ENCODE results near the gene LMAN1L.

The LMAN1L gene

GRCh38 chr15:74815121-74815934 is 2.7 kb downstream of the LMAN1L start:
- Mint-ChIP-seq H3K9me3 (no peaks in the 10 kb centered on the region), H3K27ac (no peak overlapping the region), H3K4me3 (no peak overlapping the region), H3K4me1 (no peaks in the 10 kb centered on the region), H3K36me3 (ENCODE audit: low read depth) (no peaks in the 10 kb centered on the region), H3K27me3 (ENCODE audit: low read depth) (peaks cover 12% of the 10 kb centered on the region)
- TF ChIP-seq, protein P1, sequence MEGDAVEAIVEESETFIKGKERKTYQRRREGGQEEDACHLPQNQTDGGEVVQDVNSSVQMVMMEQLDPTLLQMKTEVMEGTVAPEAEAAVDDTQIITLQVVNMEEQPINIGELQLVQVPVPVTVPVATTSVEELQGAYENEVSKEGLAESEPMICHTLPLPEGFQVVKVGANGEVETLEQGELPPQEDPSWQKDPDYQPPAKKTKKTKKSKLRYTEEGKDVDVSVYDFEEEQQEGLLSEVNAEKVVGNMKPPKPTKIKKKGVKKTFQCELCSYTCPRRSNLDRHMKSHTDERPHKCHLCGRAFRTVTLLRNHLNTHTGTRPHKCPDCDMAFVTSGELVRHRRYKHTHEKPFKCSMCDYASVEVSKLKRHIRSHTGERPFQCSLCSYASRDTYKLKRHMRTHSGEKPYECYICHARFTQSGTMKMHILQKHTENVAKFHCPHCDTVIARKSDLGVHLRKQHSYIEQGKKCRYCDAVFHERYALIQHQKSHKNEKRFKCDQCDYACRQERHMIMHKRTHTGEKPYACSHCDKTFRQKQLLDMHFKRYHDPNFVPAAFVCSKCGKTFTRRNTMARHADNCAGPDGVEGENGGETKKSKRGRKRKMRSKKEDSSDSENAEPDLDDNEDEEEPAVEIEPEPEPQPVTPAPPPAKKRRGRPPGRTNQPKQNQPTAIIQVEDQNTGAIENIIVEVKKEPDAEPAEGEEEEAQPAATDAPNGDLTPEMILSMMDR (IDR thresholded peaks at IDR 0.05; ENCODE audit: unreplicated experiment in 3 of 3) = no peak

- Mint-ChIP-seq H3K36me3 (ENCODE audit: low read depth) (no peaks in the 10 kb centered on the region), H3K4me1 (no peaks in the 10 kb centered on the region), H3K27me3 (ENCODE audit: low read depth) (peaks cover 11% of the 10 kb centered on the region), H3K4me3 (no peak overlapping the region), H3K9me3 (no peaks in the 10 kb centered on the region), H3K27ac (no peak overlapping the region)
- TF ChIP-seq, protein P1 (IDR thresholded peaks at IDR 0.05; ENCODE audit: unreplicated experiment in 3 of 3) = no peak
Measured at GRCh38 chr15:74815961-74816360, 3.3 kb downstream of the LMAN1L start.

DNA sequence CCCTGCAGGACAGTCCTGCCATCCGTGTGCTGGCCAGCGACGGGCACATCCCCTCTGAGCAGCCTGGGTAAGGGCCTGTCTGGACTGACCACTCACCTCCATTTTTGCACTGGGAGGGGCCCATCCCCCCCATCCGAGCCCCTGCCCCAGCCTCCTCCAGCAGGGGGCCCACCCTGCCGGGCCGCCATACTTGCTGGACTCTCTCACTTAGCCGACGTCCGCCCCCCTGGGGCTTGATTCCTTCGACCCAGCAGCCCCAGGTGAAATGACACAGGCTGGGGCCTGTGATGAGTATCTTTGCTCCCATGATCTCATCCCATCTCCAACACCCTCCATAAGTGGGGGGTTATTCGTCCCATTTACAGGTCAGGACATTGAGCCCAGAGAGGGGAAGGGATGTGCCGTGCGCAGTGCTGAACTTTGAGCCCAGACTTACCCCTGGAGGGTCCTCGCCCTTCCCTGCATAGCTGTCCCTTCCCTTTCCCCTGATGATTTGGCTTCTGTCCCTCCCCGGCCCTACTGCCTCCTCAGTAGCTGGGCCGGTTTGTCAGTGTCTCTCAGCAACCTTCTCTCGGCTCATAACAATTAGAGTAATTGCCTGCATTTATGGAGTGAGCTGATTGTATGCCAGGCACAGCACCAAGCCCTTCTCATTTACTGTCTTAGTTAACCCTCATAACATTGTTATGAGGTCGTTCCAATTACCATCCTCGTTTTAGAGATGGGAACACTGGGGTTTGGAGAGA is 4.2 kb downstream of the LMAN1L start:
- Mint-ChIP-seq H3K27ac (no peak overlapping the region), H3K36me3 (ENCODE audit: low read depth) (no peaks in the 10 kb centered on the region), H3K27me3 (ENCODE audit: low read depth) (peaks cover 14% of the 10 kb centered on the region), H3K9me3 (no peaks in the 10 kb centered on the region), H3K4me1 (no peaks in the 10 kb centered on the region), H3K4me3 (no peak overlapping the region)
- TF ChIP-seq, protein P1 (IDR thresholded peaks at IDR 0.05; ENCODE audit: unreplicated experiment in 3 of 3) = no peak

DNA sequence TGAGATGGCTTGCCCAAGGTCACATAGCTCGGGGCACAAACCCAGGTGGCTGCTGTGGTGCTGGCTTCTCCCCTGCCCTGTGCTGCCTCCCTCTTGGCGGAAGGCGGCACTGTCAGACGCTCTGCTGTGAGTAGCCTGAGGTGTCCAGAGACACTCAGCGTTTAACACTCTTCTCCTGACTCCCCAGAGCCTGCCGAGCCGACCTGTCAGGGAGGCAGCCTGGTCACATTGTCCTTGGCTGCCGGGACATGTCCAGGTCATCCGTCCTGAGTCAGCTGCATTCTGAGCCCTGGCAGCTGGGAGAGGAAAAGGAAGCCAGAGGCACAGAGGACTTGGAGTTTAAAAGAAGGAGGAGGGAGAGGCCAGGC is 4.7 kb downstream of the LMAN1L start:
- Mint-ChIP-seq H3K4me1 (no peaks in the 10 kb centered on the region), H3K4me3 (no peak overlapping the region), H3K27ac (no peak overlapping the region), H3K36me3 (ENCODE audit: low read depth) (no peaks in the 10 kb centered on the region), H3K27me3 (ENCODE audit: low read depth) (peaks cover 19% of the 10 kb centered on the region), H3K9me3 (no peaks in the 10 kb centered on the region)
- TF ChIP-seq, protein P1 (IDR thresholded peaks at IDR 0.05; ENCODE audit: unreplicated experiment in 3 of 3) = no peak

- H3K4me3 Mint-ChIP-seq = no peak overlapping the region
- H3K4me1 Mint-ChIP-seq = no peaks in the 10 kb centered on the region
- TF ChIP-seq, protein P1 (IDR thresholded peaks at IDR 0.05; ENCODE audit: unreplicated experiment in 3 of 3) = no peak
- H3K36me3 Mint-ChIP-seq (ENCODE audit: low read depth) = no peaks in the 10 kb centered on the region
- no peak overlapping the region for H3K27ac Mint-ChIP-seq
- peaks cover 43% of the 10 kb centered on the region for H3K27me3 Mint-ChIP-seq (ENCODE audit: low read depth)
- no peaks in the 10 kb centered on the region for H3K9me3 Mint-ChIP-seq
Measured at GRCh38 chr15:74820056-74820455, 7.4 kb downstream of the LMAN1L start.
